Measurements from ENCODE around the gene PHF13. TPM values are rescaled to one million over a fixed set of nuclear protein-coding genes. Genes with fewer than 3 reads are reported as not detected.
A peak's percentile ranks its signal among the peaks of the same experiment; 100 is the strongest.

Gene PHF13
- total and polyA plus RNA-seq, 7 experiments from 2014 or later: 4.4 to 14.3 (median 8.0) TPM

GRCh38 chr1:6585841-6586240, 27.7 kb upstream of the PHF13 start:
- Mint-ChIP-seq H3K27ac (no peak overlapping the region), H3K4me3 (no peak overlapping the region), H3K4me1 (peaks cover 21 to 57% (median 41%) of the 10 kb centered on the region in 7 donors), H3K27me3 (no peaks in the 10 kb centered on the region), H3K36me3 (peaks cover 0 to 8% (median 0%) of the 10 kb centered on the region in 5 donors), H3K9me3 (peaks cover 0 to 2% (median 0%) of the 10 kb centered on the region in 11 donors)
- no peak for DNase-seq
- Histone ChIP-seq H3K27me3 (ENCODE audit: control insufficient read depth in 2 of 2, insufficient read depth in 2 of 2, low read length in 2 of 2) (no peaks in the 10 kb centered on the region), H3K27ac (ENCODE audit: low read depth, low read length) (no peak overlapping the region), H3K36me3 (ENCODE audit: control insufficient read depth in 2 of 3, insufficient read depth in 3 of 3, low read length in 3 of 3) (peaks cover 0 to 34% (median 0%) of the 10 kb centered on the region in 3 experiments), H3K9me3 (ENCODE audit: control insufficient read depth in 2 of 3, low read length in 3 of 3) (no peaks in the 10 kb centered on the region), H3K4me1 (ENCODE audit: control insufficient read depth in 2 of 2, insufficient read depth in 2 of 2, low read length in 2 of 2) (peaks cover 16 to 22% of the 10 kb centered on the region in 2 donors), H3K4me3 (ENCODE audit: low read length) (no peak overlapping the region)
- no peak for ATAC-seq
- POLR2A ChIA-PET: interaction anchor here (0.6 to 1.2 kb wide), 2 partner anchors 10 to 14 kb away, joined by 3 read pairs; no protein-coding TSS in a partner anchor
- CTCF ChIA-PET: no interaction called here
- intact Hi-C loops (cut with micrococcal nuclease): no loop called here

GRCh38 chr1:6586404-6586816, 27.1 kb upstream of the PHF13 start:
- ATAC-seq: no peak
- peaks cover 20 to 57% (median 41%) of the 10 kb centered on the region in 7 donors for H3K4me1 Mint-ChIP-seq
- Histone ChIP-seq H3K9me3 (ENCODE audit: control insufficient read depth in 2 of 3, low read length in 3 of 3) (no peaks in the 10 kb centered on the region), H3K4me3 (ENCODE audit: low read length) (no peak overlapping the region), H3K27ac (ENCODE audit: low read depth, low read length) (no peak overlapping the region), H3K27me3 (ENCODE audit: control insufficient read depth in 2 of 2, insufficient read depth in 2 of 2, low read length in 2 of 2) (no peaks in the 10 kb centered on the region), H3K4me1 (ENCODE audit: control insufficient read depth in 2 of 2, insufficient read depth in 2 of 2, low read length in 2 of 2) (peaks cover 10 to 17% of the 10 kb centered on the region in 2 donors), H3K36me3 (ENCODE audit: control insufficient read depth in 2 of 3, insufficient read depth in 3 of 3, low read length in 3 of 3) (peaks cover 0 to 35% (median 0%) of the 10 kb centered on the region in 3 experiments)
- no peak overlapping the region for H3K4me3 Mint-ChIP-seq
- CTCF ChIA-PET: no interaction called here
- intact Hi-C loops (cut with micrococcal nuclease): no loop called here
- peaks cover 0 to 8% (median 0%) of the 10 kb centered on the region in 5 donors for H3K36me3 Mint-ChIP-seq
- H3K9me3 Mint-ChIP-seq: peaks cover 0 to 2% (median 0%) of the 10 kb centered on the region in 11 donors
- no peak overlapping the region for H3K27ac Mint-ChIP-seq
- no peaks in the 10 kb centered on the region for H3K27me3 Mint-ChIP-seq
- no peak for DNase-seq
- POLR2A ChIA-PET: interaction anchor here (0.6 to 1.3 kb wide), 2 partner anchors 11 to 26 kb away, joined by 3 read pairs; no protein-coding TSS in a partner anchor

- peaks cover 0 to 2% (median 0%) of the 10 kb centered on the region in 11 donors for H3K9me3 Mint-ChIP-seq
- CTCF ChIA-PET: interaction anchor here (1.1 kb wide), 1 partner anchor 47 kb away, joined by 3 read pairs; no protein-coding TSS in a partner anchor
These were observed 26.1 kb upstream of the PHF13 start for GRCh38 chr1:6587261-6588005.

GRCh38 chr1:6588128-6588892, 25.2 kb upstream of the PHF13 start:
- Histone ChIP-seq H3K27me3 (ENCODE audit: control insufficient read depth in 2 of 2, insufficient read depth in 2 of 2, low read length in 2 of 2) (no peaks in the 10 kb centered on the region), H3K27ac (ENCODE audit: low read depth, low read length) (no peak overlapping the region), H3K4me3 (ENCODE audit: low read length) (no peak overlapping the region), H3K4me1 (ENCODE audit: control insufficient read depth in 2 of 2, insufficient read depth in 2 of 2, low read length in 2 of 2) (peaks cover 0 to 8% of the 10 kb centered on the region in 2 donors), H3K36me3 (ENCODE audit: control insufficient read depth in 2 of 3, insufficient read depth in 3 of 3, low read length in 3 of 3) (peaks cover 0 to 48% (median 0%) of the 10 kb centered on the region in 3 experiments), H3K9me3 (ENCODE audit: control insufficient read depth in 2 of 3, low read length in 3 of 3) (no peaks in the 10 kb centered on the region)
- ChIA-PET POLR2A (interaction anchor here (0.5 to 2.0 kb wide), 6 partner anchors 8 to 17 kb away, joined by 3 to 11 read pairs (median 4); partner anchors contain the start of genes KLHL21 and ZBTB48), CTCF (interaction anchor here (0.6 to 1.1 kb wide), 3 partner anchors 8 to 360 kb away, joined by 3 read pairs; partner anchors contain the start of gene ZBTB48)
- no peak for DNase-seq
- H3K27me3 Mint-ChIP-seq: no peaks in the 10 kb centered on the region
- intact Hi-C loops (cut with micrococcal nuclease): no loop called here
- peaks cover 11 to 53% (median 40%) of the 10 kb centered on the region in 7 donors for H3K4me1 Mint-ChIP-seq
- no peak for ATAC-seq
- H3K36me3 Mint-ChIP-seq: peaks cover 0 to 8% (median 0%) of the 10 kb centered on the region in 5 donors
- H3K27ac Mint-ChIP-seq: peak overlapping the region in 3 of 9 donors; percentile 27 to 53 (median 47)
- no peak overlapping the region for H3K4me3 Mint-ChIP-seq
- H3K9me3 Mint-ChIP-seq: peaks cover 0 to 2% (median 0%) of the 10 kb centered on the region in 11 donors

More at GRCh38 chr1:6587261-6588005, 26.1 kb upstream of the PHF13 start:
- Histone ChIP-seq H3K36me3 (ENCODE audit: control insufficient read depth in 2 of 3, insufficient read depth in 3 of 3, low read length in 3 of 3) (peaks cover 0 to 40% (median 0%) of the 10 kb centered on the region in 3 experiments), H3K4me1 (ENCODE audit: control insufficient read depth in 2 of 2, insufficient read depth in 2 of 2, low read length in 2 of 2) (peaks cover under 1 to 8% of the 10 kb centered on the region in 2 donors), H3K4me3 (ENCODE audit: low read length) (no peak overlapping the region), H3K9me3 (ENCODE audit: control insufficient read depth in 2 of 3, low read length in 3 of 3) (no peaks in the 10 kb centered on the region), H3K27me3 (ENCODE audit: control insufficient read depth in 2 of 2, insufficient read depth in 2 of 2, low read length in 2 of 2) (no peaks in the 10 kb centered on the region), H3K27ac (ENCODE audit: low read depth, low read length) (no peak overlapping the region)
- DNase-seq (no peak), ATAC-seq (no peak)
- H3K36me3 Mint-ChIP-seq: peaks cover 0 to 8% (median 0%) of the 10 kb centered on the region in 5 donors
- peak overlapping the region in 1 of 10 donors; percentile 5 for H3K4me3 Mint-ChIP-seq
- intact Hi-C loops (cut with micrococcal nuclease): no loop called here
- peaks cover 12 to 55% (median 41%) of the 10 kb centered on the region in 7 donors for H3K4me1 Mint-ChIP-seq
- no peaks in the 10 kb centered on the region for H3K27me3 Mint-ChIP-seq
- POLR2A ChIA-PET: interaction anchor here (1.1 to 2.0 kb wide), 3 partner anchors 10 to 25 kb away, joined by 3 to 11 read pairs (median 3); no protein-coding TSS in a partner anchor
- H3K27ac Mint-ChIP-seq: peak overlapping the region in 6 of 9 donors; percentile 27 to 78 (median 50)

- H3K36me3 ChIP-seq (ENCODE audit: control insufficient read depth in 2 of 3, insufficient read depth in 3 of 3, low read length in 3 of 3): peaks cover 0 to 55% (median 0%) of the 10 kb centered on the region in 3 experiments
- H3K27me3 ChIP-seq (ENCODE audit: control insufficient read depth in 2 of 2, insufficient read depth in 2 of 2, low read length in 2 of 2): no peaks in the 10 kb centered on the region
- intact Hi-C loops (cut with micrococcal nuclease): no loop called here
- ChIA-PET CTCF (interaction anchor here (0.6 to 1.2 kb wide), 3 partner anchors 9 to 361 kb away, joined by 3 read pairs; partner anchors contain the start of gene ZBTB48), POLR2A (interaction anchor here (0.5 to 2.0 kb wide), 6 partner anchors 9 to 18 kb away, joined by 3 to 11 read pairs (median 4); partner anchors contain the start of genes KLHL21 and ZBTB48)
- H3K9me3 ChIP-seq (ENCODE audit: control insufficient read depth in 2 of 3, low read length in 3 of 3): no peaks in the 10 kb centered on the region
- Mint-ChIP-seq H3K4me3 (no peak overlapping the region), H3K27me3 (no peaks in the 10 kb centered on the region), H3K4me1 (peaks cover 11 to 53% (median 40%) of the 10 kb centered on the region in 7 donors), H3K9me3 (peaks cover 0 to 2% (median 0%) of the 10 kb centered on the region in 11 donors), H3K36me3 (peaks cover 0 to 8% (median 0%) of the 10 kb centered on the region in 5 donors), H3K27ac (peak overlapping the region in 3 of 9 donors; percentile 21 to 63 (median 61))
- no peak overlapping the region for H3K4me3 ChIP-seq (ENCODE audit: low read length)
- peaks cover 0 to 8% of the 10 kb centered on the region in 2 donors for H3K4me1 ChIP-seq (ENCODE audit: control insufficient read depth in 2 of 2, insufficient read depth in 2 of 2, low read length in 2 of 2)
- ATAC-seq: no peak
- no peak for DNase-seq
- no peak overlapping the region for H3K27ac ChIP-seq (ENCODE audit: low read depth, low read length)
These were observed 24.5 kb upstream of the PHF13 start for GRCh38 chr1:6588893-6589520.
